Measurements from ENCODE around the gene FLCN.
A peak's percentile ranks its signal among the peaks of the same experiment; 100 is the strongest.

FLCN gene

GRCh38 chr17:17183744-17184143, 53.2 kb downstream of the FLCN start:
- DNase-seq = no peak

- no peak for DNase-seq
Observed at GRCh38 chr17:17182598-17183136, 54.3 kb downstream of the FLCN start.

GRCh38 chr17:17181666-17182597, 55.0 kb downstream of the FLCN start:
- no peak for DNase-seq

GRCh38 chr17:17180741-17181525, 56.0 kb downstream of the FLCN start:
- no peak for DNase-seq

- peak in 2 of 14 donors; percentile 14 to 86 for DNase-seq
Observed at GRCh38 chr17:17180141-17180603, 56.8 kb downstream of the FLCN start.

GRCh38 chr17:17179371-17179827, 57.6 kb downstream of the FLCN start:
- DNase-seq = no peak

GRCh38 chr17:17177176-17177575, 59.8 kb downstream of the FLCN start:
- DNase-seq = no peak

GRCh38 chr17:17176341-17176740, 60.6 kb downstream of the FLCN start:
- DNase-seq = no peak

- DNase-seq = no peak
Observed at GRCh38 chr17:17175917-17176316, 61.1 kb downstream of the FLCN start.

- no peak for DNase-seq
Observed at GRCh38 chr17:17175340-17175739, 61.6 kb downstream of the FLCN start.

- no peak for DNase-seq
Observed at GRCh38 chr17:17173921-17174320, 63.0 kb downstream of the FLCN start.

- no peak for DNase-seq
Observed at GRCh38 chr17:17172990-17173389, 64.0 kb downstream of the FLCN start.

GRCh38 chr17:17172001-17172939, 64.7 kb downstream of the FLCN start:
- peak in 1 of 14 donors; percentile 18 for DNase-seq

- DNase-seq = no peak
Observed at GRCh38 chr17:17171186-17171585, 65.8 kb downstream of the FLCN start.

GRCh38 chr17:17170346-17170985, 66.5 kb downstream of the FLCN start:
- no peak for DNase-seq

- DNase-seq = no peak
Observed at GRCh38 chr17:17169396-17169795, 67.6 kb downstream of the FLCN start.

GRCh38 chr17:17168401-17168800, 68.6 kb downstream of the FLCN start:
- DNase-seq = no peak

- no peak for DNase-seq
Observed at GRCh38 chr17:17167986-17168385, 69.0 kb downstream of the FLCN start.

GRCh38 chr17:17167356-17167755, 69.6 kb downstream of the FLCN start:
- no peak for DNase-seq

- no peak for DNase-seq
Observed at GRCh38 chr17:17166446-17166845, 70.5 kb downstream of the FLCN start.

- DNase-seq = no peak
Observed at GRCh38 chr17:17165666-17166308, 71.2 kb downstream of the FLCN start.

Data from C1 segment of cervical spinal cord (tissue), 14 donors.